ENCODE results near the gene PHLDA3. TPM values are rescaled to one million over a fixed set of nuclear protein-coding genes. Genes with fewer than 3 reads are reported as not detected.
A peak's percentile ranks its signal among the peaks of the same experiment; 100 is the strongest.

The PHLDA3 gene
- total RNA-seq, 1 experiment from 2014 or later = 10.5 TPM

- no TSS peak for BruUV-seq (replicated peaks)
- Histone ChIP-seq H3K4me3 (ENCODE audit: low read depth, low read length) (no peak overlapping the region), H3K36me3 (ENCODE audit: control insufficient read depth, insufficient read depth, low read length) (no peaks in the 10 kb centered on the region; the same call in 1 of the 2 replicates), H3K4me1 (peaks cover 15% of the 10 kb centered on the region; the same call in 1 of the 2 replicates), H3K27me3 (replicated peaks; ENCODE audit: control insufficient read depth, insufficient read depth, low read length) (no peaks in the 10 kb centered on the region), H3K9me3 (no peaks in the 10 kb centered on the region)
- H3K27me3 Mint-ChIP-seq (ENCODE audit: insufficient read depth, unreplicated experiment) = no peaks in the 10 kb centered on the region
- peaks cover 4% of the 10 kb centered on the region for H3K4me1 Mint-ChIP-seq (ENCODE audit: low read depth, unreplicated experiment)
- H3K27ac Mint-ChIP-seq (ENCODE audit: unreplicated experiment) = no peak overlapping the region
- ChIA-PET CTCF (no interaction called here), POLR2A (no interaction called here)
- no peaks in the 10 kb centered on the region for H3K9me3 Mint-ChIP-seq (ENCODE audit: unreplicated experiment)
- H3K4me3 Mint-ChIP-seq (ENCODE audit: unreplicated experiment) = no peak overlapping the region
- H3K36me3 Mint-ChIP-seq (ENCODE audit: insufficient read depth, unreplicated experiment) = peaks cover 26% of the 10 kb centered on the region
- intact Hi-C loops (cut with micrococcal nuclease; ENCODE audit: unreplicated experiment) = no loop called here
- TF ChIP-seq CTCF (IDR thresholded peaks at IDR 0.05; ENCODE audit: insufficient read depth in 1 of 2, low read depth in 1 of 2, low read length in 1 of 2, severe bottlenecking in 1 of 2, unreplicated experiment in 1 of 2) = no peak
- no peak for DNase-seq
Measured at GRCh38 chr1:201485184-201485774, 16.3 kb upstream of the PHLDA3 start.

- DNase-seq = no peak
- Mint-ChIP-seq H3K9me3 (ENCODE audit: unreplicated experiment) (no peaks in the 10 kb centered on the region), H3K27ac (ENCODE audit: unreplicated experiment) (no peak overlapping the region), H3K36me3 (ENCODE audit: insufficient read depth, unreplicated experiment) (peaks cover 13% of the 10 kb centered on the region), H3K4me3 (ENCODE audit: unreplicated experiment) (no peak overlapping the region), H3K27me3 (ENCODE audit: insufficient read depth, unreplicated experiment) (no peaks in the 10 kb centered on the region), H3K4me1 (ENCODE audit: low read depth, unreplicated experiment) (peaks cover 4% of the 10 kb centered on the region)
- no peak for TF ChIP-seq CTCF (IDR thresholded peaks at IDR 0.05; ENCODE audit: insufficient read depth in 1 of 2, low read depth in 1 of 2, low read length in 1 of 2, severe bottlenecking in 1 of 2, unreplicated experiment in 1 of 2)
- Histone ChIP-seq H3K36me3 (ENCODE audit: control insufficient read depth, insufficient read depth, low read length) (no peaks in the 10 kb centered on the region), H3K4me1 (peaks cover 15% of the 10 kb centered on the region; the same call in 1 of the 2 replicates), H3K9me3 (no peaks in the 10 kb centered on the region), H3K27me3 (replicated peaks; ENCODE audit: control insufficient read depth, insufficient read depth, low read length) (no peaks in the 10 kb centered on the region), H3K4me3 (ENCODE audit: low read depth, low read length) (no peak overlapping the region)
- CTCF ChIA-PET = interaction anchor here (1.0 to 5.0 kb wide), 6 partner anchors 11 to 75 kb away, joined by 3 to 198 read pairs (median 49); no protein-coding TSS in a partner anchor
- no TSS peak for BruUV-seq (replicated peaks)
- intact Hi-C loops (cut with micrococcal nuclease; ENCODE audit: unreplicated experiment) = loop anchor here (5.0 kb wide), 1 partner anchor 219 kb away; no protein-coding TSS in a partner anchor
- POLR2A ChIA-PET = no interaction called here
Measured at GRCh38 chr1:201483373-201483949, 14.5 kb upstream of the PHLDA3 start.

GRCh38 chr1:201482755-201483154 is 13.8 kb upstream of the PHLDA3 start:
- TF ChIP-seq CTCF (IDR thresholded peaks at IDR 0.05; ENCODE audit: insufficient read depth in 1 of 2, low read depth in 1 of 2, low read length in 1 of 2, severe bottlenecking in 1 of 2, unreplicated experiment in 1 of 2) = no peak
- H3K27me3 Mint-ChIP-seq (ENCODE audit: insufficient read depth, unreplicated experiment) = no peaks in the 10 kb centered on the region

More at GRCh38 chr1:201482755-201483154, 13.8 kb upstream of the PHLDA3 start:
- intact Hi-C loops (cut with micrococcal nuclease; ENCODE audit: unreplicated experiment) = loop anchor here (1.0 to 5.0 kb wide), 2 partner anchors 31 to 220 kb away; no protein-coding TSS in a partner anchor
- Histone ChIP-seq H3K4me1 (peaks cover 15% of the 10 kb centered on the region; the same call in 1 of the 2 replicates), H3K4me3 (ENCODE audit: low read depth, low read length) (no peak overlapping the region), H3K36me3 (ENCODE audit: control insufficient read depth, insufficient read depth, low read length) (no peaks in the 10 kb centered on the region), H3K27me3 (replicated peaks; ENCODE audit: control insufficient read depth, insufficient read depth, low read length) (no peaks in the 10 kb centered on the region), H3K9me3 (no peaks in the 10 kb centered on the region)
- H3K36me3 Mint-ChIP-seq (ENCODE audit: insufficient read depth, unreplicated experiment) = peaks cover 9% of the 10 kb centered on the region
- POLR2A ChIA-PET = no interaction called here
- H3K4me3 Mint-ChIP-seq (ENCODE audit: unreplicated experiment) = peak overlapping the region; percentile 68
- no peak for DNase-seq
- H3K4me1 Mint-ChIP-seq (ENCODE audit: low read depth, unreplicated experiment) = peaks cover 4% of the 10 kb centered on the region
- H3K9me3 Mint-ChIP-seq (ENCODE audit: unreplicated experiment) = no peaks in the 10 kb centered on the region
- CTCF ChIA-PET = interaction anchor here (1.0 to 5.0 kb wide), 9 partner anchors 12 to 310 kb away, joined by 3 to 198 read pairs (median 13); no protein-coding TSS in a partner anchor
- no peak overlapping the region for H3K27ac Mint-ChIP-seq (ENCODE audit: unreplicated experiment)
- no TSS peak for BruUV-seq (replicated peaks)
